ENCODE results near the gene RNF133.

GRCh38 chr7:122684504-122684903, 14.4 kb downstream of the RNF133 start:
- no peak for TF ChIP-seq POLR2AphosphoS5 (IDR thresholded peaks at IDR 0.05; ENCODE audit: low read depth, low read length)
- TF ChIP-seq TAF1 (IDR thresholded peaks at IDR 0.05; ENCODE audit: borderline replicate concordance, insufficient read depth, low read length): no peak
- no peak for TF ChIP-seq REST (IDR thresholded peaks at IDR 0.05; ENCODE audit: insufficient read depth in 1 of 2, low read depth in 2 of 2, low read length in 2 of 2)

Data from PFSK-1 (cell line).